Pancreas (tissue), 10 donors: ENCODE measurements around the gene ADK. TPM values are rescaled to one million over a fixed set of nuclear protein-coding genes. Genes with fewer than 3 reads are reported as not detected.

Experiments
- ATAC-seq, 4 donors: fragments of 200-7000 bp; cut with Tn5 transposase; one replicate each; pipeline versions ENCODE4 v1.8.0 to v1.9.1; 2020; ENCODE audit warnings: mild to moderate bottlenecking in 4 of 4, moderate library complexity in 4 of 4
- DNase-seq, 6 donors: peaks; one replicate each; pipeline ENCODE4 v3.0.0-alpha.2; 2020
- FAIRE-seq: peaks from 2 replicates; lab custom pipeline; 2012; peaks lifted over from hg19 to GRCh38; lab: Jason Lieb, UNC
- H3K27ac ChIP-seq, 4 donors: fragments of 200-600 bp; sonication (generic); 1 replicate in 3 of 4; 2 replicates in 1 of 4; pipeline versions ENCODE4 v1.5.0 to v1.8.0; 2020
- H3K27me3 ChIP-seq, 4 donors: fragments of 200-600 bp; one replicate each; pipeline ENCODE4 v1.8.0; 2021
- H3K36me3 ChIP-seq, 3 donors: fragments of 200-600 bp; sonication (generic) in 1 of 3; one replicate each; pipeline versions ENCODE4 v1.5.0 to v1.8.0; 2020 to 2021
- H3K4me1 ChIP-seq, 3 donors: fragments of 200-600 bp; one replicate each; pipeline ENCODE4 v1.8.0; 2021
- H3K4me3 ChIP-seq, 4 donors: fragments of 200-600 bp; sonication (generic) in 2 of 4; one replicate each; pipeline versions ENCODE4 v1.5.0 to v1.8.0; 2020 to 2021
- H3K9me3 ChIP-seq, 4 donors: fragments of 200-600 bp; one replicate each; pipeline ENCODE4 v1.8.0; 2021
- WGBS, 2 donors: extraction: QIAGEN DNeasy Blood & Tissue Kit; methylation state at CpG; one replicate each; pipeline ENCODE4 v1.1.7; 2013; 5-methylcytosine and 5-hydroxymethylcytosine counted together
- intact Hi-C, 3 donors: fragments of 100-400 bp; cut with DNase I; formaldehyde crosslinking; loops; one replicate each; pipeline versions ENCODE4 v1.11.1 to v1.14.2; 2022
- polyA plus RNA-seq, 2 donors: library from polyadenylated mRNA; stranded (reverse); fragments of 200-250 nt; gene quantifications; one replicate each; pipeline ENCODE4 v1.2.3, GENCODE V29; 2013
- total RNA-seq, 6 donors: library from RNA; stranded (reverse); fragmentation: NEBNext Ultra II Directional in 4 of 6; extraction: Animal tissue kit (Norgen Biotek cat#: 25700) in 4 of 6; gene quantifications; one replicate each; pipeline versions ENCODE4 v1.2.1 to v1.2.4, GENCODE V29; 2021 to 2023
- TF ChIP-seq, protein P1 (sequence below), 4 donors: fragments of 200-600 bp; sonication (generic) in 3 of 4; IDR thresholded peaks; one replicate each; pipeline versions ENCODE4 v1.5.0 to v1.8.0; 2021; ENCODE audit warnings: antibody characterized with exemption in 4 of 4
- donor health status: healthy with polysubstance abuse.
- donor health status: DM: no; HTN: no; CAD: no; lungs with moderate emphysema.
- donor health status: DM: no; HTN: no; CAD: no.
- donor health status: control.
- donor health status: control.
- donor health status: Bipolar disorder and iron deficiency.
- donor health status: DM: yes; HTN: yes; CAD: no.
- donor health status: DM: no; HTN: no; CAD: no.
- donor health status: DM: no; HTN: no; CAD: no.
- donor health status: DM: yes; HTN: yes; CAD: no.

Gene ADK
- total and polyA plus RNA-seq, 8 donors = 6.5 to 17.3 (median 13.4) TPM

DNA sequence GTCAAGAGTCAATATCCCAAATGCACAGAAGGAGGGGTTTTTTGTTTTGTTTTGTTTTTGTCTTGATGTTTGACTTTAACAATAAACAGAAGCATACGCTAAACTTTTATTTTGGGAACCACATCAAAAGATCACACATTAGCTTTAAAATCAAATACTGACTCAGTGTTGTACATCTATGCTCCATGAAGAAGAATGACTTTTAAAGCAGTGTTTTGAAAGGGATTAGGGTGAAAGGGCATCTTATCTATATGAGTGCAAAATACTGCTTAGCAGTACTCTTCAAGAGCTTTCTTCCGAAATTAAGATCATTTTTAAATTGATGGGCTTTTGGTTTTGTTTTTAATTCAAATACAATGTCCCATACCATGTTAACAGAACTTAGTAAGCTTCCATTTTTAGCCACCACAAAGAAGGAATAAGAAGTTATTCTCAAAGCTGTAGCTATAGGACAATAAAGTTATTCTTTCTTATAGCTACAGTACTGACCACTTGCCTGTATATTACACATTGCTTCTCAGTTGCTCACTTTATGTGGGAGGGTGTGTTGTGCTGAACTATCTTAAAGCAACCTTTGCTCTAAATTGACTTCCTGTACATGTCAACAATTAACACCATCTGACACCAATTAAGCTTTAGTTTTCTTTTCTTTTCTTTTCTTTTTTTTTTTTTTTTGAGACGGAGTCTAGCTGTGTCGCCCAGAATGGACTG is 531.1 kb downstream of the ADK start:
- WGBS, 2 donors = 89% methylated on average over 4 of the region's 4 CpGs
- H3K4me1 ChIP-seq = peaks cover 0 to 24% (median 18%) of the 10 kb centered on the region in 3 donors
- FAIRE-seq (no peak), ATAC-seq (no peak), DNase-seq (no peak)
- no peaks in the 10 kb centered on the region for H3K36me3 ChIP-seq
- H3K27me3 ChIP-seq = no peaks in the 10 kb centered on the region
- no peaks in the 10 kb centered on the region for H3K9me3 ChIP-seq
- TF ChIP-seq, protein P1, sequence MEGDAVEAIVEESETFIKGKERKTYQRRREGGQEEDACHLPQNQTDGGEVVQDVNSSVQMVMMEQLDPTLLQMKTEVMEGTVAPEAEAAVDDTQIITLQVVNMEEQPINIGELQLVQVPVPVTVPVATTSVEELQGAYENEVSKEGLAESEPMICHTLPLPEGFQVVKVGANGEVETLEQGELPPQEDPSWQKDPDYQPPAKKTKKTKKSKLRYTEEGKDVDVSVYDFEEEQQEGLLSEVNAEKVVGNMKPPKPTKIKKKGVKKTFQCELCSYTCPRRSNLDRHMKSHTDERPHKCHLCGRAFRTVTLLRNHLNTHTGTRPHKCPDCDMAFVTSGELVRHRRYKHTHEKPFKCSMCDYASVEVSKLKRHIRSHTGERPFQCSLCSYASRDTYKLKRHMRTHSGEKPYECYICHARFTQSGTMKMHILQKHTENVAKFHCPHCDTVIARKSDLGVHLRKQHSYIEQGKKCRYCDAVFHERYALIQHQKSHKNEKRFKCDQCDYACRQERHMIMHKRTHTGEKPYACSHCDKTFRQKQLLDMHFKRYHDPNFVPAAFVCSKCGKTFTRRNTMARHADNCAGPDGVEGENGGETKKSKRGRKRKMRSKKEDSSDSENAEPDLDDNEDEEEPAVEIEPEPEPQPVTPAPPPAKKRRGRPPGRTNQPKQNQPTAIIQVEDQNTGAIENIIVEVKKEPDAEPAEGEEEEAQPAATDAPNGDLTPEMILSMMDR (IDR thresholded peaks at IDR 0.05) = no peak
- no peak overlapping the region for H3K4me3 ChIP-seq
- intact Hi-C loops = no loop called here
- H3K27ac ChIP-seq = no peak overlapping the region

DNA sequence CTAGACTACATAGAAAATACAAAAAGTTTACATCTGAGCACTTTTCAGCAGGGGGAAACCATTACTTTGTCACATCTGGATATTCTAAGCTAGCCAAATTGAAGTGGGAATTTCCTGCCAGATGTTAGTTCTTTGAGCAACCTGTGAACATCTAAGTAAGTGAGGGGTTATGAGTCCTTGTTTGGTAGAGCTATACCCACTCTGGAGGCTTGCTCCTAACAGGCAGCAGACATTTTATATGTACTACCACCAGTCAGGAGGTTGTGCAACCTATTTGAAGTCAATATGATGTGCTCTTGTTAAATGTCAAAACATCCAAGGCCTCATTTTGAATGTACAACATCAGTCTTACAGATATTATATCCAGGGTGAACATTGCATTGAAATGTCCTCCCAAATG is 532.0 kb downstream of the ADK start:
- H3K27ac ChIP-seq = peak overlapping the region in 1 of 4 donors; percentile 20
- H3K27me3 ChIP-seq = no peaks in the 10 kb centered on the region
- no peaks in the 10 kb centered on the region for H3K9me3 ChIP-seq
- H3K4me1 ChIP-seq = peaks cover 0 to 24% (median 18%) of the 10 kb centered on the region in 3 donors
- no peak for FAIRE-seq
- H3K4me3 ChIP-seq = no peak overlapping the region
- ATAC-seq = peak in 3 of 4 donors; percentile 19 to 30 (median 19)
- no peak for DNase-seq
- no peaks in the 10 kb centered on the region for H3K36me3 ChIP-seq
- intact Hi-C loops = no loop called here
- TF ChIP-seq, protein P1 (IDR thresholded peaks at IDR 0.05) = no peak

DNA sequence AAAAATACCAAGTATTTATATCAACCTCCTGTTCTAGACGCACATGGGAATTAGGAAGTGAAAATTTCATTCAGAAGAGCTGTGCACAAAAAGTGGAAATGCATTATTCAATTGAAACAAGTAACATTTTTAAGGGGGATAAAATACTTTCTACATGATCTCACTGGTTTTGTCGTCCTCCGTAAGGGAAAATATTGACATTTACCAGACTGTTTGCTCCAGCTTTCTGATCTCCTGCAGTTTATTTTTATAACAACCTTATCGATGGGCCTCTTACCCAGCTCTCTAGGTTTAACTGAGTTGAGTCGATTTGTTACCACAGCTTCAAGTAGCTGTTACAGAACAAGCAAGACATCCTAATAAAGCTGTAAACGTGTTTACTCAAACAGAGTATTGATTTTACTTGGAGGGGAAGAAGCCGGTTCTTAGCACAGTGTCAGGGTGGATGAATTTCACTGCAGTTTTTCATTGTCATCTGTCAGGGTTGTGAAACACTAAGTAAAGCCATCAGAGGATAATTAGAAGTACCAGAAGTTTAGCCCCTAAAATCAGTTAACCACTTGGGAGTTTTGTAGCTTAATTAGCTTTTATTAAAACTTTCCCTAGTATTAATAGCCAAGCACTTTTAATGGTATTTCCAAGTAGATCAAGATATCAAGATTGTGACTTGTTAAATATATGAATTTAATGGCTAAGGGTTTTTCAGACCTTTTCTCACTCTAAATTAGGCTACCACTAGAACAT is 532.8 kb downstream of the ADK start:
- FAIRE-seq (no peak), ATAC-seq (peak; percentile 85 to 91 (median 88)), DNase-seq (peak in 1 of 6 donors; percentile 8)
- no peak overlapping the region for H3K4me3 ChIP-seq
- H3K27me3 ChIP-seq = no peaks in the 10 kb centered on the region
- H3K27ac ChIP-seq = peak overlapping the region in 1 of 4 donors; percentile 20
- intact Hi-C loops = no loop called here
- TF ChIP-seq, protein P1 (IDR thresholded peaks at IDR 0.05) = no peak
- peaks cover 0 to 19% (median 18%) of the 10 kb centered on the region in 3 donors for H3K4me1 ChIP-seq
- H3K36me3 ChIP-seq = no peaks in the 10 kb centered on the region
- H3K9me3 ChIP-seq = no peaks in the 10 kb centered on the region
- WGBS, 2 donors = 9 to 10% methylated on average over 7 of the region's 7 CpGs

DNA sequence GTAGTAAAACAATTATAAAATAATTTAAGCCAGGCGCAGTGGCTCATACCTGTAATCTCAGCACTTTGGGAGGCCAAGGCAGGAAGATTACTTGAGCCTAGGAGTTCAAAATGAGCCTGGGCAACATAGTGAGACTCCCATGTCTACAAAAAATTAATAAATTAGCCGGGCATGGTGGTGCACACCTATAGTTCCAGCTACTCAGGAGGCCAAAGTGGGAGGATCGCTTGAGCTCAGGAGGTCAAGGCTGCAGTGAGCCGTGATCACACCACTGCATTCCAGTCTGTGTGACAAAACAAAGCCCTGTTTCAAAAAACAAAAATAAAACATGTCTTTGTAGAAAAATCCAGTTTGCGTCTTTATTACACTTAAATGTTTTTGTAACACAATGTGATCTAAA is 533.4 kb downstream of the ADK start:
- TF ChIP-seq, protein P1 (IDR thresholded peaks at IDR 0.05) = no peak
- WGBS, 2 donors = 68 to 80% methylated on average over 5 of the region's 5 CpGs
- no peak overlapping the region for H3K27ac ChIP-seq
- H3K4me1 ChIP-seq = peaks cover 0 to 18% (median 17%) of the 10 kb centered on the region in 3 donors
- intact Hi-C loops = no loop called here
- FAIRE-seq (no peak), ATAC-seq (no peak), DNase-seq (no peak)
- H3K27me3 ChIP-seq = no peaks in the 10 kb centered on the region
- no peaks in the 10 kb centered on the region for H3K36me3 ChIP-seq
- H3K4me3 ChIP-seq = no peak overlapping the region
- no peaks in the 10 kb centered on the region for H3K9me3 ChIP-seq
